ENCODE measurements around the gene ANO10. TPM values are rescaled to one million over a fixed set of nuclear protein-coding genes. Genes with fewer than 3 reads are reported as not detected.
"Not testable (repeated sequence)": the region's sequence is repeated elsewhere in the genome, so short reads cannot be mapped to it uniquely, and the experiment has no call there.

Gene ANO10
- total and polyA plus RNA-seq, 9 donors: 12.5 to 20.0 (median 15.5) TPM

- Histone ChIP-seq H3K27ac (ENCODE audit: low read length) (no peak overlapping the region), H3K36me3 (ENCODE audit: control insufficient read depth, insufficient read depth, low read length) (peaks cover 3% of the 10 kb centered on the region), H3K4me1 (ENCODE audit: control insufficient read depth, insufficient read depth, low read length) (no peaks in the 10 kb centered on the region), H3K9me3 (replicated peaks; ENCODE audit: control insufficient read depth, low read depth, low read length) (no peaks in the 10 kb centered on the region), H3K27me3 (ENCODE audit: control insufficient read depth, insufficient read depth, low read length) (no peaks in the 10 kb centered on the region), H3K4me3 (ENCODE audit: low read length) (no peak overlapping the region)
- WGBS (ENCODE audit: insufficient coverage): 96% methylated on average over 7 of the region's 14 CpGs
- DNase-seq: no peak
Observed at GRCh38 chr3:43584043-43584826, 37.6 kb downstream of the ANO10 start.

DNA sequence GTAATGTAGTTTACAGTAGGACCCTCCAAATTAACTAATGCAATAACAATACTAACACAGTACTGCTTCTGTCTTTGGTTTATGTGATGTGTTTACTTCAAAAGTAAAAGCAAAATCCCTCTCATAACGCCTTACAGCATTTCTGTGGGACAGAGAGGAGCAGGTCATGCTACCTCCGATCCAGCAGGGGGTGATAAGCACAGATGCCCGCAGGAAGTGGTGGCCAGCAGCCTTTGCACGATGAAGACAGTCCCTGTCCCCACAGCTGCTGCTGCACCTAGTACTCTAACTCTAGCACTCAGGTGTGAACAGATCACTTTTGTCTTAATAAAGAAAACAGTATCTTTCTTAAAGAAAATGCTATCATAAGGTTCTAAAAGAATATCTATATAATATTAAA, 38.3 kb downstream of the ANO10 start:
- no peak overlapping the region for H3K4me3 ChIP-seq (ENCODE audit: low read length)
- peaks cover 3% of the 10 kb centered on the region for H3K36me3 ChIP-seq (ENCODE audit: control insufficient read depth, insufficient read depth, low read length)
- H3K4me1 ChIP-seq (ENCODE audit: control insufficient read depth, insufficient read depth, low read length): no peaks in the 10 kb centered on the region
- no peaks in the 10 kb centered on the region for H3K9me3 ChIP-seq (replicated peaks; ENCODE audit: control insufficient read depth, low read depth, low read length)
- H3K27ac ChIP-seq (ENCODE audit: low read length): no peak overlapping the region
- no peaks in the 10 kb centered on the region for H3K27me3 ChIP-seq (ENCODE audit: control insufficient read depth, insufficient read depth, low read length)
- DNase-seq: no peak
- 100% methylated on average over 2 of the region's 4 CpGs for WGBS (ENCODE audit: insufficient coverage)

DNA sequence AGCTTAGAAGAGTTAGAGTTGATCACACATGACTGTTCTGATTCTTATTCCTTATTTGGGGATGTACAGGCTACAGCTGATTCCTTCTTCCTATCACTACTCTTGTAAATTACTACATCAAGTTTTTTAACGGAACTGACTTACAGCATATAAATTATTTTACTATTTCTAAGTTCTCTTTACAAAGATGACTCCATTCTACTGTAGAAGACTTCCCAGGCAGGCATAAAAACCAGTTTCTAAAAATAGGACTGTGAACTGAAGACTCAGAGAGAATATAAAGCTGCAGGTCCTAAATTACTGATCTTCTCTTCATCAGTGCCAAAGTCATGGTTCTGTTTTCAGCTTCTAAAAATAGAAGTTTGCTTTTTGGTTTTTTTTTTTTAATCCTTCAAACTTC, 38.9 kb downstream of the ANO10 start:
- no CpG with 5 or more reads among the region's 1 CpG for WGBS (ENCODE audit: insufficient coverage)
- no peaks in the 10 kb centered on the region for H3K9me3 ChIP-seq (replicated peaks; ENCODE audit: control insufficient read depth, low read depth, low read length)
- no peaks in the 10 kb centered on the region for H3K27me3 ChIP-seq (ENCODE audit: control insufficient read depth, insufficient read depth, low read length)
- no peak overlapping the region for H3K27ac ChIP-seq (ENCODE audit: low read length)
- DNase-seq: no peak
- peaks cover 3% of the 10 kb centered on the region for H3K36me3 ChIP-seq (ENCODE audit: control insufficient read depth, insufficient read depth, low read length)
- no peaks in the 10 kb centered on the region for H3K4me1 ChIP-seq (ENCODE audit: control insufficient read depth, insufficient read depth, low read length)
- H3K4me3 ChIP-seq (ENCODE audit: low read length): no peak overlapping the region

DNA sequence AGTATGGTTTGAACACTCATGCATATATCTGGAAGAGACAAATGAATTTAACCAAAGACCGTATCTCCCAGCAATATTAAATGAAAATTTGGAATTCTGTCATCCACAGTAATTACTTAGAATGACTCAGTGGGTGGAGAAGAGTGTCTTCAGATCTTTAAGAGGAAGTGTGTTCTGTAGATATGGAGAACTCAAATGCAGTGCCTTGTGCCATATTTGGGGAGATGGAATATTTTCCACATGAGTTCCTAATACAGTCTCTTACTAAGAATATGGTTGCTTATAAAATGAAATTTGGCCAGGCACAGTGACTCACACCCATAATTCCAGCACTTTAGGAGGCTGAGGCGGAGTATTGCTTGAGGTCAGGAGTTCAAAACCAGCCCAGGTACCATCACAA, 40.5 kb downstream of the ANO10 start:
- H3K27ac ChIP-seq (ENCODE audit: low read length): no peak overlapping the region
- H3K9me3 ChIP-seq (replicated peaks; ENCODE audit: control insufficient read depth, low read depth, low read length): no peaks in the 10 kb centered on the region
- peaks cover 3% of the 10 kb centered on the region for H3K36me3 ChIP-seq (ENCODE audit: control insufficient read depth, insufficient read depth, low read length)
- no CpG with 5 or more reads among the region's 2 CpGs for WGBS (ENCODE audit: insufficient coverage)
- H3K4me1 ChIP-seq (ENCODE audit: control insufficient read depth, insufficient read depth, low read length): no peaks in the 10 kb centered on the region
- H3K4me3 ChIP-seq (ENCODE audit: low read length): no peak overlapping the region
- no peaks in the 10 kb centered on the region for H3K27me3 ChIP-seq (ENCODE audit: control insufficient read depth, insufficient read depth, low read length)
- no peak for DNase-seq

GRCh38 chr3:43580181-43580580, 41.6 kb downstream of the ANO10 start:
- Histone ChIP-seq H3K27ac (ENCODE audit: low read length) (no peak overlapping the region), H3K4me1 (ENCODE audit: control insufficient read depth, insufficient read depth, low read length) (no peaks in the 10 kb centered on the region), H3K4me3 (ENCODE audit: low read length) (no peak overlapping the region), H3K9me3 (replicated peaks; ENCODE audit: control insufficient read depth, low read depth, low read length) (no peaks in the 10 kb centered on the region), H3K27me3 (ENCODE audit: control insufficient read depth, insufficient read depth, low read length) (no peaks in the 10 kb centered on the region), H3K36me3 (ENCODE audit: control insufficient read depth, insufficient read depth, low read length) (peaks cover 3% of the 10 kb centered on the region)
- WGBS (ENCODE audit: insufficient coverage): 91% methylated on average over 4 of the region's 6 CpGs
- DNase-seq: no peak

- Histone ChIP-seq H3K4me1 (ENCODE audit: control insufficient read depth, insufficient read depth, low read length) (no peaks in the 10 kb centered on the region), H3K27me3 (ENCODE audit: control insufficient read depth, insufficient read depth, low read length) (no peaks in the 10 kb centered on the region)
Observed at GRCh38 chr3:43573576-43573975, 48.2 kb downstream of the ANO10 start.

GRCh38 chr3:43565661-43566341, 56.0 kb downstream of the ANO10 start:
- H3K27me3 ChIP-seq (ENCODE audit: control insufficient read depth, insufficient read depth, low read length); H3K36me3 ChIP-seq (ENCODE audit: control insufficient read depth, insufficient read depth, low read length); H3K9me3 ChIP-seq (replicated peaks; ENCODE audit: control insufficient read depth, low read depth, low read length); H3K4me3 ChIP-seq (ENCODE audit: low read length); H3K4me1 ChIP-seq (ENCODE audit: control insufficient read depth, insufficient read depth, low read length); DNase-seq; H3K27ac ChIP-seq (ENCODE audit: low read length): not testable (repeated sequence)
- WGBS (ENCODE audit: insufficient coverage): 90% methylated on average over 6 of the region's 30 CpGs

More at GRCh38 chr3:43573576-43573975, 48.2 kb downstream of the ANO10 start:
- Histone ChIP-seq H3K27ac (ENCODE audit: low read length) (no peak overlapping the region), H3K9me3 (replicated peaks; ENCODE audit: control insufficient read depth, low read depth, low read length) (no peaks in the 10 kb centered on the region), H3K36me3 (ENCODE audit: control insufficient read depth, insufficient read depth, low read length) (no peaks in the 10 kb centered on the region), H3K4me3 (ENCODE audit: low read length) (no peak overlapping the region)
- WGBS (ENCODE audit: insufficient coverage): no CpG with 5 or more reads among the region's 2 CpGs
- no peak for DNase-seq

GRCh38 chr3:43559961-43560360, 61.9 kb downstream of the ANO10 start:
- Histone ChIP-seq H3K9me3 (replicated peaks; ENCODE audit: control insufficient read depth, low read depth, low read length) (no peaks in the 10 kb centered on the region), H3K4me1 (ENCODE audit: control insufficient read depth, insufficient read depth, low read length) (no peaks in the 10 kb centered on the region), H3K27me3 (ENCODE audit: control insufficient read depth, insufficient read depth, low read length) (no peaks in the 10 kb centered on the region), H3K4me3 (ENCODE audit: low read length) (no peak overlapping the region), H3K27ac (ENCODE audit: low read length) (no peak overlapping the region), H3K36me3 (ENCODE audit: control insufficient read depth, insufficient read depth, low read length) (no peaks in the 10 kb centered on the region)
- no peak for DNase-seq

GRCh38 chr3:43558171-43558570, 63.6 kb downstream of the ANO10 start:
- no peak overlapping the region for H3K27ac ChIP-seq (ENCODE audit: low read length)
- WGBS (ENCODE audit: insufficient coverage): 60% methylated on average over 1 of the region's 1 CpG
- DNase-seq: no peak
- H3K27me3 ChIP-seq (ENCODE audit: control insufficient read depth, insufficient read depth, low read length): no peaks in the 10 kb centered on the region
- no peaks in the 10 kb centered on the region for H3K9me3 ChIP-seq (replicated peaks; ENCODE audit: control insufficient read depth, low read depth, low read length)
- no peaks in the 10 kb centered on the region for H3K4me1 ChIP-seq (ENCODE audit: control insufficient read depth, insufficient read depth, low read length)
- H3K4me3 ChIP-seq (ENCODE audit: low read length): no peak overlapping the region
- no peaks in the 10 kb centered on the region for H3K36me3 ChIP-seq (ENCODE audit: control insufficient read depth, insufficient read depth, low read length)

- DNase-seq: no peak
- no CpG with 5 or more reads among the region's 4 CpGs for WGBS (ENCODE audit: insufficient coverage)
- Histone ChIP-seq H3K4me3 (ENCODE audit: low read length) (no peak overlapping the region), H3K27me3 (ENCODE audit: control insufficient read depth, insufficient read depth, low read length) (no peaks in the 10 kb centered on the region), H3K27ac (ENCODE audit: low read length) (no peak overlapping the region), H3K9me3 (replicated peaks; ENCODE audit: control insufficient read depth, low read depth, low read length) (no peaks in the 10 kb centered on the region), H3K36me3 (ENCODE audit: control insufficient read depth, insufficient read depth, low read length) (no peaks in the 10 kb centered on the region), H3K4me1 (ENCODE audit: control insufficient read depth, insufficient read depth, low read length) (no peaks in the 10 kb centered on the region)
Observed at GRCh38 chr3:43549626-43550290, 72.1 kb downstream of the ANO10 start.
